GM23338 (cell line): ENCODE results near the gene IRF2BP1.

Experiments
- EZH2 ChIP-seq: fragments of 200-600 bp; sonication (generic); IDR thresholded peaks from one replicate; pipeline ENCODE4 v1.8.0; 2017; ENCODE audit warnings: antibody characterized with exemption, mild to moderate bottlenecking, low read depth; ENCODE audit not compliant: unreplicated experiment
- EZH2phosphoT487 ChIP-seq: fragments of 200-600 bp; sonication (generic); IDR thresholded peaks from one replicate; pipeline ENCODE4 v1.8.1; 2018; ENCODE audit warnings: antibody characterized with exemption; ENCODE audit not compliant: unreplicated experiment
- JUNB ChIP-seq: IDR thresholded peaks from one replicate; pipeline ENCODE4 v1.6.1; 2016; ENCODE audit warnings: antibody characterized with exemption; ENCODE audit not compliant: unreplicated experiment
- POLR2AphosphoS5 ChIP-seq: IDR thresholded peaks from 2 replicates; pipeline ENCODE4 v1.6.1; 2016; ENCODE audit warnings: antibody characterized with exemption, low read depth
- REST ChIP-seq: IDR thresholded peaks from one replicate; pipeline ENCODE4 v1.6.1; 2018; ENCODE audit warnings: antibody characterized with exemption; ENCODE audit not compliant: unreplicated experiment
- ZNF114 ChIP-seq: fragments of 250-450 bp; sonication (Bioruptor Pico); IDR thresholded peaks from 2 replicates; pipeline ENCODE4 v1.5.0; 2020; ENCODE audit warnings: mild to moderate bottlenecking, moderate library complexity
- TF ChIP-seq, protein P1 (sequence below), 2 experiments: fragments of 200-600 bp in 1 of 2; sonication (generic) in 1 of 2; conservative IDR thresholded peaks; 2 replicates each; pipeline versions ENCODE4 v1.5.1 to v1.6.1; 2016 to 2017; ENCODE audit warnings: antibody characterized with exemption in 2 of 2, low read depth in 2 of 2, mild to moderate bottlenecking in 2 of 2, moderate library complexity in 1 of 2

DNA sequence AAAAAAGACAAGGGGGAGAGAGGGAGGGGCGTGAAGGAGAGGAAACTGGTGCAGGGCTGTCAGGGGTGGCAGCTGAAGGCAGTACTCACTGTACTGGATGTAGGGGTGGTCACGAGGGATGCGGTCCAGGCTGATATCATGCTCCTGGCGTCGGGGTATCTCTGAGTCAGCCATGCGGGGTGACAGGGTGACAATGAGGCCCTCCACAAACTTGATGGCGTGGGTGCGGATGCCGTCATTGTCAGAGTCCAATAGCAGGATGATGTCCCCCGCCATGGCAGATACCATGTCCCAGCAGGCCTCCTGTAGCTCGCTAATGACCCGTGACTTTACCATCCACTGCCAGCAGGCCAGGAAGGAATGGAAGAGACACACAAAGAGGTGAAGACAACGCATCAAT is 38.3 kb downstream of the IRF2BP1 start:
- TF ChIP-seq EZH2 = no peak
- TF ChIP-seq POLR2AphosphoS5 = no peak
- TF ChIP-seq, protein P1, sequence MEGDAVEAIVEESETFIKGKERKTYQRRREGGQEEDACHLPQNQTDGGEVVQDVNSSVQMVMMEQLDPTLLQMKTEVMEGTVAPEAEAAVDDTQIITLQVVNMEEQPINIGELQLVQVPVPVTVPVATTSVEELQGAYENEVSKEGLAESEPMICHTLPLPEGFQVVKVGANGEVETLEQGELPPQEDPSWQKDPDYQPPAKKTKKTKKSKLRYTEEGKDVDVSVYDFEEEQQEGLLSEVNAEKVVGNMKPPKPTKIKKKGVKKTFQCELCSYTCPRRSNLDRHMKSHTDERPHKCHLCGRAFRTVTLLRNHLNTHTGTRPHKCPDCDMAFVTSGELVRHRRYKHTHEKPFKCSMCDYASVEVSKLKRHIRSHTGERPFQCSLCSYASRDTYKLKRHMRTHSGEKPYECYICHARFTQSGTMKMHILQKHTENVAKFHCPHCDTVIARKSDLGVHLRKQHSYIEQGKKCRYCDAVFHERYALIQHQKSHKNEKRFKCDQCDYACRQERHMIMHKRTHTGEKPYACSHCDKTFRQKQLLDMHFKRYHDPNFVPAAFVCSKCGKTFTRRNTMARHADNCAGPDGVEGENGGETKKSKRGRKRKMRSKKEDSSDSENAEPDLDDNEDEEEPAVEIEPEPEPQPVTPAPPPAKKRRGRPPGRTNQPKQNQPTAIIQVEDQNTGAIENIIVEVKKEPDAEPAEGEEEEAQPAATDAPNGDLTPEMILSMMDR (conservative IDR thresholded peaks at IDR 0.05; ENCODE audit: low read depth in 2 of 2) = no peak
- TF ChIP-seq REST = no peak
- TF ChIP-seq JUNB = no peak
- no peak for TF ChIP-seq EZH2phosphoT487
- TF ChIP-seq ZNF114 (CRISPR knock-in tag) = no peak
